HEK293 (cell line): ENCODE results near the gene OR10AD1.

Source experiments
- GLI2 ChIP-seq: fragments of 450-650 bp; formaldehyde crosslinking; IDR thresholded peaks from 2 replicates; pipeline ENCODE4; 2017; ENCODE audit warnings: missing biosample characterization, missing genetic modification characterization, low read depth, borderline replicate concordance
- KLF10 ChIP-seq: fragments of 450-650 bp; IDR thresholded peaks from 2 replicates; pipeline ENCODE4 v1.5.1; 2018; ENCODE audit warnings: missing biosample characterization, mild to moderate bottlenecking, missing genetic modification characterization
- ZNF138 ChIP-seq: fragments of 450-650 bp; formaldehyde crosslinking; IDR thresholded peaks from 2 replicates; pipeline ENCODE4 v1.5.1; 2016; ENCODE audit warnings: missing biosample characterization, missing genetic modification characterization, borderline replicate concordance
- ZNF221 ChIP-seq: fragments of 450-650 bp; formaldehyde crosslinking; IDR thresholded peaks from 2 replicates; pipeline ENCODE4 v1.5.1; 2017; ENCODE audit warnings: missing biosample characterization, missing genetic modification characterization, borderline replicate concordance
- ZNF274 ChIP-seq, 2 experiments: fragments of 200-500 bp in 1 of 2; fragments of 450-650 bp in 1 of 2; sonication (Bioruptor generic) in 1 of 2; formaldehyde crosslinking in 1 of 2; IDR thresholded peaks; 2 replicates each; pipeline versions ENCODE4 v1.5.1 to v1.6.1; 2014 to 2016; ENCODE audit warnings: borderline replicate concordance in 1 of 2, inconsistent platforms in 1 of 2, low read length in 1 of 2, missing biosample characterization in 1 of 2, missing genetic modification characterization in 1 of 2
- ZNF398 ChIP-seq: fragments of 450-650 bp; formaldehyde crosslinking; IDR thresholded peaks from 2 replicates; pipeline ENCODE4 v1.5.1; 2017; ENCODE audit warnings: missing biosample characterization, missing genetic modification characterization
- ZNF621 ChIP-seq: fragments of 450-650 bp; formaldehyde crosslinking; IDR thresholded peaks from 2 replicates; pipeline ENCODE4 v1.5.1; 2017; ENCODE audit warnings: missing biosample characterization, missing genetic modification characterization
- ZNF624 ChIP-seq: fragments of 450-650 bp; formaldehyde crosslinking; IDR thresholded peaks from 2 replicates; pipeline ENCODE4 v1.5.1; 2017; ENCODE audit warnings: missing biosample characterization, missing genetic modification characterization
- ZNF670 ChIP-seq: fragments of 450-650 bp; formaldehyde crosslinking; IDR thresholded peaks from 2 replicates; pipeline ENCODE4 v1.5.1; 2016; ENCODE audit warnings: missing biosample characterization, missing genetic modification characterization, low read depth
- ZNF777 ChIP-seq: fragments of 450-650 bp; formaldehyde crosslinking; IDR thresholded peaks from 2 replicates; pipeline ENCODE4 v1.5.1; 2017; ENCODE audit warnings: missing biosample characterization, missing genetic modification characterization, borderline replicate concordance
- TF ChIP-seq, protein P1 (sequence below): fragments of 450-650 bp; formaldehyde crosslinking; IDR thresholded peaks from 2 replicates; pipeline ENCODE4 v1.5.1; 2016; ENCODE audit warnings: missing biosample characterization, missing genetic modification characterization
- TF ChIP-seq, protein P2 (sequence below): fragments of 450-650 bp; formaldehyde crosslinking; IDR thresholded peaks from 2 replicates; pipeline ENCODE4 v1.5.1; 2016; ENCODE audit warnings: missing biosample characterization, missing genetic modification characterization

DNA sequence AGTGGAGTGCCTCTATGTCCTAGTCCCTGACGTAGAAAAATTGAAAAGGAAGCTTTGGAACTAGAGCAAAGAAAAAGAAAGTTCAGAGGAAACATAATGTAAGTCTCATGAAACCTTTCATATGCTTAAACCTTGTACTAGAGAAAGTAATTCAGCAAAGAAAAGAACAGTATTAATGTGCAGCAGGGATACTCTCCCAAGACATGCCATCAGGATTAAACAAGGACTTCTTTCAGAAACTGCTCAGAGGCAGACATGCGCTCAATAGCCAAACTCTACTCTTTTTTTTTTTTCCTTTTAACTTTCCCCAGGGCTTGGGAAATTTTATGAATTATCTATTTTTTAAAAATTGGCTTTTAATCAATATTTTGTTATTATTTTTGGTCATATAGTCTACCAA is 38.6 kb downstream of the OR10AD1 start:
- TF ChIP-seq ZNF138 (no peak), ZNF621 (tag by site-specific recombination) (no peak), ZNF777 (tag by site-specific recombination) (no peak), GLI2 (tag by site-specific recombination) (no peak), ZNF670 (tag by site-specific recombination) (no peak), KLF10 (no peak), ZNF398 (tag by site-specific recombination) (no peak), ZNF624 (no peak), ZNF274 (IDR thresholded peaks at IDR 0.05; ENCODE audit: low read length) (no peak), ZNF274 (tag by site-specific recombination; IDR thresholded peaks at IDR 0.05; ENCODE audit: borderline replicate concordance) (no peak), ZNF221 (tag by site-specific recombination) (no peak)
- TF ChIP-seq, protein P1, sequence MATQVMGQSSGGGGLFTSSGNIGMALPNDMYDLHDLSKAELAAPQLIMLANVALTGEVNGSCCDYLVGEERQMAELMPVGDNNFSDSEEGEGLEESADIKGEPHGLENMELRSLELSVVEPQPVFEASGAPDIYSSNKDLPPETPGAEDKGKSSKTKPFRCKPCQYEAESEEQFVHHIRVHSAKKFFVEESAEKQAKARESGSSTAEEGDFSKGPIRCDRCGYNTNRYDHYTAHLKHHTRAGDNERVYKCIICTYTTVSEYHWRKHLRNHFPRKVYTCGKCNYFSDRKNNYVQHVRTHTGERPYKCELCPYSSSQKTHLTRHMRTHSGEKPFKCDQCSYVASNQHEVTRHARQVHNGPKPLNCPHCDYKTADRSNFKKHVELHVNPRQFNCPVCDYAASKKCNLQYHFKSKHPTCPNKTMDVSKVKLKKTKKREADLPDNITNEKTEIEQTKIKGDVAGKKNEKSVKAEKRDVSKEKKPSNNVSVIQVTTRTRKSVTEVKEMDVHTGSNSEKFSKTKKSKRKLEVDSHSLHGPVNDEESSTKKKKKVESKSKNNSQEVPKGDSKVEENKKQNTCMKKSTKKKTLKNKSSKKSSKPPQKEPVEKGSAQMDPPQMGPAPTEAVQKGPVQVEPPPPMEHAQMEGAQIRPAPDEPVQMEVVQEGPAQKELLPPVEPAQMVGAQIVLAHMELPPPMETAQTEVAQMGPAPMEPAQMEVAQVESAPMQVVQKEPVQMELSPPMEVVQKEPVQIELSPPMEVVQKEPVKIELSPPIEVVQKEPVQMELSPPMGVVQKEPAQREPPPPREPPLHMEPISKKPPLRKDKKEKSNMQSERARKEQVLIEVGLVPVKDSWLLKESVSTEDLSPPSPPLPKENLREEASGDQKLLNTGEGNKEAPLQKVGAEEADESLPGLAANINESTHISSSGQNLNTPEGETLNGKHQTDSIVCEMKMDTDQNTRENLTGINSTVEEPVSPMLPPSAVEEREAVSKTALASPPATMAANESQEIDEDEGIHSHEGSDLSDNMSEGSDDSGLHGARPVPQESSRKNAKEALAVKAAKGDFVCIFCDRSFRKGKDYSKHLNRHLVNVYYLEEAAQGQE: no peak
- TF ChIP-seq, protein P2, sequence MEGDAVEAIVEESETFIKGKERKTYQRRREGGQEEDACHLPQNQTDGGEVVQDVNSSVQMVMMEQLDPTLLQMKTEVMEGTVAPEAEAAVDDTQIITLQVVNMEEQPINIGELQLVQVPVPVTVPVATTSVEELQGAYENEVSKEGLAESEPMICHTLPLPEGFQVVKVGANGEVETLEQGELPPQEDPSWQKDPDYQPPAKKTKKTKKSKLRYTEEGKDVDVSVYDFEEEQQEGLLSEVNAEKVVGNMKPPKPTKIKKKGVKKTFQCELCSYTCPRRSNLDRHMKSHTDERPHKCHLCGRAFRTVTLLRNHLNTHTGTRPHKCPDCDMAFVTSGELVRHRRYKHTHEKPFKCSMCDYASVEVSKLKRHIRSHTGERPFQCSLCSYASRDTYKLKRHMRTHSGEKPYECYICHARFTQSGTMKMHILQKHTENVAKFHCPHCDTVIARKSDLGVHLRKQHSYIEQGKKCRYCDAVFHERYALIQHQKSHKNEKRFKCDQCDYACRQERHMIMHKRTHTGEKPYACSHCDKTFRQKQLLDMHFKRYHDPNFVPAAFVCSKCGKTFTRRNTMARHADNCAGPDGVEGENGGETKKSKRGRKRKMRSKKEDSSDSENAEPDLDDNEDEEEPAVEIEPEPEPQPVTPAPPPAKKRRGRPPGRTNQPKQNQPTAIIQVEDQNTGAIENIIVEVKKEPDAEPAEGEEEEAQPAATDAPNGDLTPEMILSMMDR: no peak
